GM12878 (cell line): Measurements from ENCODE around the gene SLF2. TPM values are rescaled to one million over a fixed set of nuclear protein-coding genes. Genes with fewer than 3 reads are reported as not detected.

Experiments used
- ATAC-seq: fragments of 200-7000 bp; cut with Tn5 transposase; 3 replicates; pipeline ENCODE4 v1.9.1; 2020; ENCODE audit warnings: mild to moderate bottlenecking, moderate library complexity
- BruUV-seq: library from RNA; stranded (reverse); fragments of 400-500 nt; replicated peaks from 2 replicates; lab custom pipeline; 2021; lab: Mats Ljungman, UMichigan
- CTCF ChIA-PET: fragments of 300-600 bp; sonication (Branson Sonifier 250); formaldehyde crosslinking; extraction: SDS; loops from one replicate; lab custom pipeline; 2021; ENCODE audit warnings: inconsistent platforms; lab: Yijun Ruan, JAX
- POLR2A ChIA-PET: fragments of 350-600 bp; formaldehyde crosslinking; extraction: SDS; loops from one replicate; lab custom pipeline; 2021; ENCODE audit warnings: inconsistent platforms; lab: Charles Lee
- RAD21 ChIA-PET: fragments of 300-600 bp; sonication (Branson Sonifier 250); formaldehyde crosslinking; loops from one replicate; lab custom pipeline; 2023; ENCODE audit warnings: antibody characterized with exemption; ENCODE audit not compliant: unreplicated experiment; lab: Charles Lee
- SMC1A ChIA-PET: fragments of 300-600 bp; sonication (Branson Sonifier 250); formaldehyde crosslinking; loops from one replicate; lab custom pipeline; 2023; ENCODE audit not compliant: unreplicated experiment, uncharacterized antibody; lab: Charles Lee
- DNase-seq: peaks from one replicate; pipeline ENCODE4 v3.0.0-alpha.2; 2011; ENCODE audit warnings: low read depth, low spot score
- FAIRE-seq: peaks from 3 replicates; lab custom pipeline; 2011; peaks lifted over from hg19 to GRCh38; lab: Jason Lieb, UNC
- H2AFZ ChIP-seq: 2 replicates; pipeline ENCODE4 v1.6.0; 2011; ENCODE audit warnings: low read depth, low read length, control low read depth; ENCODE audit not compliant: control insufficient read depth
- H3K27ac ChIP-seq: 2 replicates; pipeline ENCODE4 v1.5.1; 2011; ENCODE audit warnings: control low read depth; ENCODE audit not compliant: control insufficient read depth, insufficient read depth
- H3K27me3 ChIP-seq, 2 experiments: replicated peaks in 1 of 2; 2 replicates each; pipeline versions ENCODE4 v1.6.0 to v1.6.1; 2011; ENCODE audit warnings: low read length in 1 of 2; ENCODE audit not compliant: control insufficient read depth in 2 of 2, insufficient read depth in 2 of 2
- H3K36me3 ChIP-seq, 2 experiments: 2 replicates each; pipeline ENCODE4 v1.5.1; 2011; ENCODE audit warnings: low read length in 1 of 2; ENCODE audit not compliant: control insufficient read depth in 2 of 2, insufficient read depth in 2 of 2
- H3K4me1 ChIP-seq: 2 replicates; pipeline ENCODE4 v1.6.1; 2011; ENCODE audit warnings: mild to moderate bottlenecking, low read length, moderate library complexity, mixed read lengths; ENCODE audit not compliant: control insufficient read depth, insufficient read depth
- H3K4me2 ChIP-seq: 2 replicates; pipeline ENCODE4 v1.6.0; 2011; ENCODE audit warnings: control low read depth; ENCODE audit not compliant: control insufficient read depth, insufficient read depth
- H3K4me3 ChIP-seq: fragments of 200-600 bp; sonication (generic); 2 replicates; pipeline ENCODE4 v1.5.1; 2016
- H3K79me2 ChIP-seq: 2 replicates; pipeline ENCODE4 v1.6.0; 2011; ENCODE audit warnings: low read length; ENCODE audit not compliant: control insufficient read depth, insufficient read depth
- H3K9ac ChIP-seq: 2 replicates; pipeline ENCODE4 v1.8.0; 2011; ENCODE audit warnings: low read length, control low read depth, mixed read lengths; ENCODE audit not compliant: control insufficient read depth, insufficient read depth
- H3K9me3 ChIP-seq: replicated peaks from 3 replicates; pipeline ENCODE4 v1.5.1; 2011; ENCODE audit warnings: mild to moderate bottlenecking, low read length; ENCODE audit not compliant: control insufficient read depth, insufficient read depth
- H4K20me1 ChIP-seq: 2 replicates; pipeline ENCODE4 v1.6.0; 2011; ENCODE audit not compliant: control insufficient read depth, insufficient read depth
- CHD4 ChIP-seq: fragments of 200-600 bp; sonication (generic); IDR thresholded peaks from 2 replicates; pipeline ENCODE4 v1.6.1; 2016; ENCODE audit warnings: mild to moderate bottlenecking
- DPF2 ChIP-seq: fragments of 450-650 bp; IDR thresholded peaks from 2 replicates; pipeline ENCODE4 v1.6.1; 2017; ENCODE audit warnings: mild to moderate bottlenecking
- E4F1 ChIP-seq: fragments of 450-650 bp; IDR thresholded peaks from 2 replicates; pipeline ENCODE4 v1.6.1; 2018; ENCODE audit warnings: borderline replicate concordance, mild to moderate bottlenecking; ENCODE audit not compliant: partially characterized antibody
- ESRRA ChIP-seq: IDR thresholded peaks from 2 replicates; pipeline ENCODE4 v1.6.1; 2012; ENCODE audit warnings: mild to moderate bottlenecking, low read length, improper control_type of control experiment
- HDAC6 ChIP-seq: fragments of 200-600 bp; sonication (generic); IDR thresholded peaks from one replicate; pipeline ENCODE4 v1.8.0; 2017; ENCODE audit warnings: antibody characterized with exemption; ENCODE audit not compliant: unreplicated experiment
- HDGF ChIP-seq: fragments of 450-650 bp; IDR thresholded peaks from 2 replicates; pipeline ENCODE4 v1.6.1; 2016; ENCODE audit warnings: antibody characterized with exemption
- MLLT1 ChIP-seq: fragments of 450-650 bp; IDR thresholded peaks from 2 replicates; pipeline ENCODE4 v1.6.1; 2016; ENCODE audit warnings: mild to moderate bottlenecking
- SP1 ChIP-seq: IDR thresholded peaks from one replicate; pipeline ENCODE4 v1.6.1; 2011; ENCODE audit warnings: low read depth, low read length
- TARDBP ChIP-seq: IDR thresholded peaks from 2 replicates; pipeline ENCODE4 v1.6.1; 2016; ENCODE audit warnings: borderline replicate concordance
- WGBS: methylation state at CpG from one replicate; pipeline ENCODE4 v1.1.6; 2016; ENCODE audit warnings: low lambda C conversion rate; ENCODE audit not compliant: insufficient replicate concordance, insufficient coverage; ENCODE audit errors: missing lambda C conversion rate; 5-methylcytosine and 5-hydroxymethylcytosine counted together
- in situ Hi-C: fragments of 300-500 bp; cut with MboI; formaldehyde crosslinking; loops from 9 replicates; pipeline ENCODE4 v1.14.3; 2018; ENCODE audit warnings: mixed read lengths
- intact Hi-C: fragments of 100-400 bp; cut with micrococcal nuclease; formaldehyde crosslinking; loops from one replicate; pipeline ENCODE4 v1.14.2; 2022; ENCODE audit not compliant: unreplicated experiment
- polyA plus RNA-seq, 11 experiments: library from polyadenylated mRNA; depleted of rRNA in 4 of 11; unstranded in 6 of 11; stranded (reverse) in 5 of 11; fragments of >200 nt; fragmentation: Nextera tagmentation in 4 of 11; fragmentation: Illumina TruSeq in 1 of 11; extraction: Ambion mirVana in 4 of 11; extraction: Trizol in 1 of 11; gene quantifications; 1 replicate in 1 of 11; 2 replicates in 10 of 11; pipeline versions ENCODE4 v1.2.1 to v1.2.3, GENCODE V29; 2011 to 2016; ENCODE audit warnings: inconsistent platforms in 2 of 11, missing spikeins in 2 of 11, low read depth in 1 of 11
- total RNA-seq, 4 experiments: library from RNA; depleted of rRNA in 3 of 4; stranded (reverse); fragments of >200 nt in 3 of 4; fragmentation: Illumina TruSeq in 1 of 4; extraction: Trizol in 1 of 4; gene quantifications; 2 replicates each; pipeline versions ENCODE4 v1.2.1 to v1.2.3, GENCODE V29; 2013 to 2021

The SLF2 gene
- total and polyA plus RNA-seq, 10 of the 15 experiments (the other 5 are each of a cell fraction or from before 2014, with no cell fraction given), result 3.0 to 25.2 (median 17.9) TPM

- no peaks in the 10 kb centered on the region for H3K27me3 ChIP-seq
- DNase-seq (no peak), ATAC-seq (no peak), FAIRE-seq (no peak)
- H2AFZ ChIP-seq, result peak overlapping the region; percentile 99
- ChIA-PET RAD21 (no interaction called here), CTCF (interaction anchor here (0.6 to 5.5 kb wide), 6 partner anchors 10 to 417 kb away, joined by 3 to 42 read pairs (median 3); partner anchors contain the start of gene LZTS2), SMC1A (interaction anchor here (1.2 kb wide), 1 partner anchor 11 kb away, joined by 5 read pairs; no protein-coding TSS in a partner anchor), POLR2A (interaction anchor here (2.8 kb wide), 1 partner anchor 11 kb away, joined by 23 read pairs; the partner anchor contains the start of gene LZTS2)
- H3K4me2 ChIP-seq, result peak overlapping the region; percentile 100
- TSS peak; percentile 84 for BruUV-seq
- in situ Hi-C loops, result no loop called here
- peaks cover 16% of the 10 kb centered on the region for H3K4me1 ChIP-seq
- no peak for TF ChIP-seq SP1
- TF ChIP-seq HDGF, result 0 out of 2 replicates have a peak, but pooled peaks have one; percentile 27
- TF ChIP-seq CHD4, result no peak
- TF ChIP-seq TARDBP, result no peak
- no peak for TF ChIP-seq E4F1
- no peak for TF ChIP-seq DPF2
- peak; percentile 54 for TF ChIP-seq MLLT1
- no peak for TF ChIP-seq HDAC6
- TF ChIP-seq ESRRA, result no peak
- H3K36me3 ChIP-seq, result peaks cover 9 to 14% of the 10 kb centered on the region in 2 experiments; a peak in 3 of 4 replicates
- H4K20me1 ChIP-seq, result no peaks in the 10 kb centered on the region
- H3K79me2 ChIP-seq, result peaks cover 37% of the 10 kb centered on the region
- 9% methylated on average over 17 of the region's 17 CpGs for WGBS
- peak overlapping the region; percentile 86 for H3K9ac ChIP-seq
- intact Hi-C loops, result no loop called here
- no peaks in the 10 kb centered on the region for H3K9me3 ChIP-seq
- H3K27ac ChIP-seq, result no peak overlapping the region
- peak overlapping the region; percentile 98 for H3K4me3 ChIP-seq
These were observed 73.8 kb downstream of the SLF2 start for GRCh38 chr10:100986623-100986951.
